ENCODE results near the gene CES3. TPM values are rescaled to one million over a fixed set of nuclear protein-coding genes. Genes with fewer than 3 reads are reported as not detected.

CES3 gene
- total and polyA plus RNA-seq, 9 of the 15 experiments (the other 6 are each of a cell fraction or from before 2014, with no cell fraction given): 0.06 to 2.2 (median 0.68) TPM

GRCh38 chr16:66961065-66961744 is at the start of gene CES3 (continued):
- TF ChIP-seq, protein P1, sequence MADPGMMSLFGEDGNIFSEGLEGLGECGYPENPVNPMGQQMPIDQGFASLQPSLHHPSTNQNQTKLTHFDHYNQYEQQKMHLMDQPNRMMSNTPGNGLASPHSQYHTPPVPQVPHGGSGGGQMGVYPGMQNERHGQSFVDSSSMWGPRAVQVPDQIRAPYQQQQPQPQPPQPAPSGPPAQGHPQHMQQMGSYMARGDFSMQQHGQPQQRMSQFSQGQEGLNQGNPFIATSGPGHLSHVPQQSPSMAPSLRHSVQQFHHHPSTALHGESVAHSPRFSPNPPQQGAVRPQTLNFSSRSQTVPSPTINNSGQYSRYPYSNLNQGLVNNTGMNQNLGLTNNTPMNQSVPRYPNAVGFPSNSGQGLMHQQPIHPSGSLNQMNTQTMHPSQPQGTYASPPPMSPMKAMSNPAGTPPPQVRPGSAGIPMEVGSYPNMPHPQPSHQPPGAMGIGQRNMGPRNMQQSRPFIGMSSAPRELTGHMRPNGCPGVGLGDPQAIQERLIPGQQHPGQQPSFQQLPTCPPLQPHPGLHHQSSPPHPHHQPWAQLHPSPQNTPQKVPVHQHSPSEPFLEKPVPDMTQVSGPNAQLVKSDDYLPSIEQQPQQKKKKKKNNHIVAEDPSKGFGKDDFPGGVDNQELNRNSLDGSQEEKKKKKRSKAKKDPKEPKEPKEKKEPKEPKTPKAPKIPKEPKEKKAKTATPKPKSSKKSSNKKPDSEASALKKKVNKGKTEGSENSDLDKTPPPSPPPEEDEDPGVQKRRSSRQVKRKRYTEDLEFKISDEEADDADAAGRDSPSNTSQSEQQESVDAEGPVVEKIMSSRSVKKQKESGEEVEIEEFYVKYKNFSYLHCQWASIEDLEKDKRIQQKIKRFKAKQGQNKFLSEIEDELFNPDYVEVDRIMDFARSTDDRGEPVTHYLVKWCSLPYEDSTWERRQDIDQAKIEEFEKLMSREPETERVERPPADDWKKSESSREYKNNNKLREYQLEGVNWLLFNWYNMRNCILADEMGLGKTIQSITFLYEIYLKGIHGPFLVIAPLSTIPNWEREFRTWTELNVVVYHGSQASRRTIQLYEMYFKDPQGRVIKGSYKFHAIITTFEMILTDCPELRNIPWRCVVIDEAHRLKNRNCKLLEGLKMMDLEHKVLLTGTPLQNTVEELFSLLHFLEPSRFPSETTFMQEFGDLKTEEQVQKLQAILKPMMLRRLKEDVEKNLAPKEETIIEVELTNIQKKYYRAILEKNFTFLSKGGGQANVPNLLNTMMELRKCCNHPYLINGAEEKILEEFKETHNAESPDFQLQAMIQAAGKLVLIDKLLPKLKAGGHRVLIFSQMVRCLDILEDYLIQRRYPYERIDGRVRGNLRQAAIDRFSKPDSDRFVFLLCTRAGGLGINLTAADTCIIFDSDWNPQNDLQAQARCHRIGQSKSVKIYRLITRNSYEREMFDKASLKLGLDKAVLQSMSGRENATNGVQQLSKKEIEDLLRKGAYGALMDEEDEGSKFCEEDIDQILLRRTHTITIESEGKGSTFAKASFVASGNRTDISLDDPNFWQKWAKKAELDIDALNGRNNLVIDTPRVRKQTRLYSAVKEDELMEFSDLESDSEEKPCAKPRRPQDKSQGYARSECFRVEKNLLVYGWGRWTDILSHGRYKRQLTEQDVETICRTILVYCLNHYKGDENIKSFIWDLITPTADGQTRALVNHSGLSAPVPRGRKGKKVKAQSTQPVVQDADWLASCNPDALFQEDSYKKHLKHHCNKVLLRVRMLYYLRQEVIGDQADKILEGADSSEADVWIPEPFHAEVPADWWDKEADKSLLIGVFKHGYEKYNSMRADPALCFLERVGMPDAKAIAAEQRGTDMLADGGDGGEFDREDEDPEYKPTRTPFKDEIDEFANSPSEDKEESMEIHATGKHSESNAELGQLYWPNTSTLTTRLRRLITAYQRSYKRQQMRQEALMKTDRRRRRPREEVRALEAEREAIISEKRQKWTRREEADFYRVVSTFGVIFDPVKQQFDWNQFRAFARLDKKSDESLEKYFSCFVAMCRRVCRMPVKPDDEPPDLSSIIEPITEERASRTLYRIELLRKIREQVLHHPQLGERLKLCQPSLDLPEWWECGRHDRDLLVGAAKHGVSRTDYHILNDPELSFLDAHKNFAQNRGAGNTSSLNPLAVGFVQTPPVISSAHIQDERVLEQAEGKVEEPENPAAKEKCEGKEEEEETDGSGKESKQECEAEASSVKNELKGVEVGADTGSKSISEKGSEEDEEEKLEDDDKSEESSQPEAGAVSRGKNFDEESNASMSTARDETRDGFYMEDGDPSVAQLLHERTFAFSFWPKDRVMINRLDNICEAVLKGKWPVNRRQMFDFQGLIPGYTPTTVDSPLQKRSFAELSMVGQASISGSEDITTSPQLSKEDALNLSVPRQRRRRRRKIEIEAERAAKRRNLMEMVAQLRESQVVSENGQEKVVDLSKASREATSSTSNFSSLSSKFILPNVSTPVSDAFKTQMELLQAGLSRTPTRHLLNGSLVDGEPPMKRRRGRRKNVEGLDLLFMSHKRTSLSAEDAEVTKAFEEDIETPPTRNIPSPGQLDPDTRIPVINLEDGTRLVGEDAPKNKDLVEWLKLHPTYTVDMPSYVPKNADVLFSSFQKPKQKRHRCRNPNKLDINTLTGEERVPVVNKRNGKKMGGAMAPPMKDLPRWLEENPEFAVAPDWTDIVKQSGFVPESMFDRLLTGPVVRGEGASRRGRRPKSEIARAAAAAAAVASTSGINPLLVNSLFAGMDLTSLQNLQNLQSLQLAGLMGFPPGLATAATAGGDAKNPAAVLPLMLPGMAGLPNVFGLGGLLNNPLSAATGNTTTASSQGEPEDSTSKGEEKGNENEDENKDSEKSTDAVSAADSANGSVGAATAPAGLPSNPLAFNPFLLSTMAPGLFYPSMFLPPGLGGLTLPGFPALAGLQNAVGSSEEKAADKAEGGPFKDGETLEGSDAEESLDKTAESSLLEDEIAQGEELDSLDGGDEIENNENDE (IDR thresholded peaks at IDR 0.05; ENCODE audit: low read depth, low read length): no peak
- TF ChIP-seq CHD1 (IDR thresholded peaks at IDR 0.05; ENCODE audit: low read length) (no peak), SMARCC2 (IDR thresholded peaks at IDR 0.05; ENCODE audit: low read depth) (0 out of 2 replicates have a peak, but pooled peaks have one; percentile 23), TOE1 (IDR thresholded peaks at IDR 0.05; ENCODE audit: borderline replicate concordance) (0 out of 2 replicates have a peak, but pooled peaks have one; percentile 25), TOE1 (CRISPR knock-in tag; IDR thresholded peaks at IDR 0.05; ENCODE audit: borderline replicate concordance, low read depth) (no peak), KDM5B (IDR thresholded peaks at IDR 0.05; ENCODE audit: insufficient replicate concordance, low read depth, low read length) (peak; percentile 29)

All from K562 (cell line).